NCI-H128 (cell line): ENCODE data around the gene UVRAG.

Experiments
- DNase-seq: peaks from one replicate; lab custom pipeline; 2025; ENCODE audit not compliant: unreplicated experiment; lab: John Stamatoyannopoulos, UW

The UVRAG gene

GRCh38 chr11:76177250-76177686 lies 362.3 kb downstream of the UVRAG start:
- DNase-seq, result no peak

GRCh38 chr11:76179147-76179546 lies 364.1 kb downstream of the UVRAG start:
- DNase-seq, result no peak

- no peak for DNase-seq
These were observed 366.4 kb downstream of the UVRAG start for GRCh38 chr11:76181371-76181770.

GRCh38 chr11:76184551-76184993 lies 369.6 kb downstream of the UVRAG start:
- DNase-seq, result no peak

- DNase-seq, result no peak
These were observed 370.5 kb downstream of the UVRAG start for GRCh38 chr11:76185511-76185910.

- no peak for DNase-seq
These were observed 371.0 kb downstream of the UVRAG start for GRCh38 chr11:76185931-76186401.

- no peak for DNase-seq
These were observed 371.8 kb downstream of the UVRAG start for GRCh38 chr11:76186776-76187279.

- DNase-seq, result no peak
These were observed 373.9 kb downstream of the UVRAG start for GRCh38 chr11:76188873-76189272.

- no peak for DNase-seq
These were observed 374.7 kb downstream of the UVRAG start for GRCh38 chr11:76189682-76190081.

GRCh38 chr11:76190376-76190775 lies 375.4 kb downstream of the UVRAG start:
- no peak for DNase-seq
